GM12878 (cell line): ENCODE measurements around the gene SEC31B.

ENCODE experiments used
- CBFB ChIP-seq: IDR thresholded peaks from 2 replicates; pipeline ENCODE4 v1.6.1; 2016; ENCODE audit warnings: antibody characterized with exemption, low read depth
- CREM ChIP-seq: IDR thresholded peaks from 2 replicates; pipeline ENCODE4 v1.6.1; 2014; ENCODE audit warnings: antibody characterized with exemption, low read depth
- POLR2A ChIP-seq: IDR thresholded peaks from 2 replicates; pipeline ENCODE4 v1.6.1; 2011; ENCODE audit warnings: low read depth, mild to moderate bottlenecking, low read length
- TF ChIP-seq, protein P1 (sequence below): fragments of 450-650 bp; IDR thresholded peaks from 2 replicates; pipeline ENCODE4 v1.6.1; 2014; ENCODE audit warnings: mild to moderate bottlenecking

DNA sequence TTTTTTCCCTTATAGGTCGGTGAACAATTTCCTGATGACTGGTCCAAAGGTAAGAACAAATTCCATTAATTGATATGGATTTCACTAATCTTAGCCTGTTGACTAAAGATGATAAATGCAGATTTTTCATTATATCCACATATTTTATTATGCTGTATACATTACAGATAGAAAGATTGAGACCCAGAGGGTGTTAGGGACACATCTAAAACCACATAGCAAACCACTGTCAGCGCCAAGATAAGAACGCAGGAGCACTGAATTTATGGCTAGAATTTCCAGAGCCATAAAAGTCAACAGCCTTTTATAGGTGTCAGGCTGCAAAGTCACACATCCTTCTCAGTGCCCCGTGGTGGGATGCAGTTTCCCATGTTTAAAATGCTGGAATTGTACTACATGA, 40.6 kb downstream of the SEC31B start:
- TF ChIP-seq POLR2A = no peak
- TF ChIP-seq, protein P1, sequence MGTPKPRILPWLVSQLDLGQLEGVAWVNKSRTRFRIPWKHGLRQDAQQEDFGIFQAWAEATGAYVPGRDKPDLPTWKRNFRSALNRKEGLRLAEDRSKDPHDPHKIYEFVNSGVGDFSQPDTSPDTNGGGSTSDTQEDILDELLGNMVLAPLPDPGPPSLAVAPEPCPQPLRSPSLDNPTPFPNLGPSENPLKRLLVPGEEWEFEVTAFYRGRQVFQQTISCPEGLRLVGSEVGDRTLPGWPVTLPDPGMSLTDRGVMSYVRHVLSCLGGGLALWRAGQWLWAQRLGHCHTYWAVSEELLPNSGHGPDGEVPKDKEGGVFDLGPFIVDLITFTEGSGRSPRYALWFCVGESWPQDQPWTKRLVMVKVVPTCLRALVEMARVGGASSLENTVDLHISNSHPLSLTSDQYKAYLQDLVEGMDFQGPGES = no peak
- TF ChIP-seq CBFB = no peak
- TF ChIP-seq CREM = no peak
